ENCODE measurements around the gene SRP68. TPM values are rescaled to one million over a fixed set of nuclear protein-coding genes. Genes with fewer than 3 reads are reported as not detected.
A peak's percentile ranks its signal among the peaks of the same experiment; 100 is the strongest.

The SRP68 gene
- total RNA-seq, 1 experiment from 2014 or later, result 90.7 TPM

DNA sequence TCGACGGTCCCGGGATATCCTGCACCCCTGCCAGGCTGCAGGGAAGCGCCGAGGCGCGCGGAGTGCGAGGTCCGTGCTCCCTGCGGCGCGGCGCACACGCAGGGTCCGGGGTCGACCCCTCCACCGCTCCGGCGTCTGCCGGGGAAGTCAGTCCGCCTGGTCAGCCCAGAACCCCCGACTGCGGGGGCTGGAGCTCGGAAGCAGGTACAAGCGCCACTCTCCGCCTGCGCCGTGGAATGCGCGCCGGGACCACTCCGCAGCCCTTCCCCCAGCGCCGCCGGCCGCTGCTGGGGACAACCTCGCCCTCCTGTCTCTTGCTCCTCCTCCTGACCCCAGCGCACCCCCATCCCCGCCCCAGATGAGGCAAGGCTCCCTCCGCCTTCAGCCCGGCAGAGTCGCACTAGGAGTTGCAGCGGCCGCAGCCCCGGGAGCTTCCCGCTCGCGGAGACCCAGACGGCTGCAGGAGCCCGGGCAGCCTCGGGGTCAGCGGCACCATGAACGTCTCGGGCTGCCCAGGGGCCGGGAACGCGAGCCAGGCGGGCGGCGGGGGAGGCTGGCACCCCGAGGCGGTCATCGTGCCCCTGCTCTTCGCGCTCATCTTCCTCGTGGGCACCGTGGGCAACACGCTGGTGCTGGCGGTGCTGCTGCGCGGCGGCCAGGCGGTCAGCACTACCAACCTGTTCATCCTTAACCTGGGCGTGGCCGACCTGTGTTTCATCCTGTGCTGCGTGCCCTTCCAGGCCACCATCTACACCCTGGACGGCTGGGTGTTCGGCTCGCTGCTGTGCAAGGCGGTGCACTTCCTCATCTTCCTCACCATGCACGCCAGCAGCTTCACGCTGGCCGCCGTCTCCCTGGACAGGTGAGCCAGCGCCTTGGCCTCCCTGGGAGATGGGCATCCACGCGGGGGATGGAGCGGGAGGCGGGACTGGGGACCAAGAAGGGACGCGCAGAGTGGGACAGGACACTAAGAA, 2.4 kb upstream of the SRP68 start, which contains the start of gene GALR2:
Gene GALR2 (plus strand): TSS at position 392 of the 974 bp plus-strand sequence. CDS start 103 bp downstream, at position 495.
- Mint-ChIP-seq H3K27me3 (ENCODE audit: low read depth) (peaks cover 64% of the 10 kb centered on the region), H3K27ac (no peak within 1 kb of the TSS), H3K4me1 (peaks cover 43% of the 10 kb centered on the region), H3K9me3 (no peaks in the 10 kb centered on the region), H3K36me3 (no peaks in the 10 kb centered on the region), H3K4me3 (peak within 1 kb of the TSS; percentile 86)
- ChIA-PET CTCF (interaction anchor here (0.8 to 4.9 kb wide), 19 partner anchors 9 to 228 kb away, joined by 3 to 43 read pairs (median 4); partner anchors contain the start of genes CDK3, FBF1 and TRIM65), POLR2A (interaction anchor here (0.5 kb wide), 1 partner anchor 96 kb away, joined by 3 read pairs; no protein-coding TSS in a partner anchor)
- ATAC-seq, result peak; percentile 34
- peak; percentile 75 for DNase-seq (ENCODE audit: low spot score)
- no peak for TF ChIP-seq ZNF219 (CRISPR knock-in tag; IDR thresholded peaks at IDR 0.05; ENCODE audit: borderline replicate concordance)
- TF ChIP-seq, protein P1, sequence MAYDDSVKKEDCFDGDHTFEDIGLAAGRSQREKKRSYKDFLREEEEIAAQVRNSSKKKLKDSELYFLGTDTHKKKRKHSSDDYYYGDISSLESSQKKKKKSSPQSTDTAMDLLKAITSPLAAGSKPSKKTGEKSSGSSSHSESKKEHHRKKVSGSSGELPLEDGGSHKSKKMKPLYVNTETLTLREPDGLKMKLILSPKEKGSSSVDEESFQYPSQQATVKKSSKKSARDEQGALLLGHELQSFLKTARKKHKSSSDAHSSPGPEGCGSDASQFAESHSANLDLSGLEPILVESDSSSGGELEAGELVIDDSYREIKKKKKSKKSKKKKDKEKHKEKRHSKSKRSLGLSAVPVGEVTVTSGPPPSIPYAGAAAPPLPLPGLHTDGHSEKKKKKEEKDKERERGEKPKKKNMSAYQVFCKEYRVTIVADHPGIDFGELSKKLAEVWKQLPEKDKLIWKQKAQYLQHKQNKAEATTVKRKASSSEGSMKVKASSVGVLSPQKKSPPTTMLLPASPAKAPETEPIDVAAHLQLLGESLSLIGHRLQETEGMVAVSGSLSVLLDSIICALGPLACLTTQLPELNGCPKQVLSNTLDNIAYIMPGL (CRISPR knock-in tag; IDR thresholded peaks at IDR 0.05), result peak; percentile 39; the same call in 1 of the 2 replicates
- no peak for TF ChIP-seq ZNF263 (CRISPR knock-in tag; IDR thresholded peaks at IDR 0.05; ENCODE audit: low read depth)
- 0 out of 2 replicates have a peak, but pooled peaks have one; percentile 6 for TF ChIP-seq MYBL2 (CRISPR knock-in tag; IDR thresholded peaks at IDR 0.05)
- TF ChIP-seq, protein P2, sequence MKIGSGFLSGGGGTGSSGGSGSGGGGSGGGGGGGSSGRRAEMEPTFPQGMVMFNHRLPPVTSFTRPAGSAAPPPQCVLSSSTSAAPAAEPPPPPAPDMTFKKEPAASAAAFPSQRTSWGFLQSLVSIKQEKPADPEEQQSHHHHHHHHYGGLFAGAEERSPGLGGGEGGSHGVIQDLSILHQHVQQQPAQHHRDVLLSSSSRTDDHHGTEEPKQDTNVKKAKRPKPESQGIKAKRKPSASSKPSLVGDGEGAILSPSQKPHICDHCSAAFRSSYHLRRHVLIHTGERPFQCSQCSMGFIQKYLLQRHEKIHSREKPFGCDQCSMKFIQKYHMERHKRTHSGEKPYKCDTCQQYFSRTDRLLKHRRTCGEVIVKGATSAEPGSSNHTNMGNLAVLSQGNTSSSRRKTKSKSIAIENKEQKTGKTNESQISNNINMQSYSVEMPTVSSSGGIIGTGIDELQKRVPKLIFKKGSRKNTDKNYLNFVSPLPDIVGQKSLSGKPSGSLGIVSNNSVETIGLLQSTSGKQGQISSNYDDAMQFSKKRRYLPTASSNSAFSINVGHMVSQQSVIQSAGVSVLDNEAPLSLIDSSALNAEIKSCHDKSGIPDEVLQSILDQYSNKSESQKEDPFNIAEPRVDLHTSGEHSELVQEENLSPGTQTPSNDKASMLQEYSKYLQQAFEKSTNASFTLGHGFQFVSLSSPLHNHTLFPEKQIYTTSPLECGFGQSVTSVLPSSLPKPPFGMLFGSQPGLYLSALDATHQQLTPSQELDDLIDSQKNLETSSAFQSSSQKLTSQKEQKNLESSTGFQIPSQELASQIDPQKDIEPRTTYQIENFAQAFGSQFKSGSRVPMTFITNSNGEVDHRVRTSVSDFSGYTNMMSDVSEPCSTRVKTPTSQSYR (CRISPR knock-in tag; IDR thresholded peaks at IDR 0.05), result peak; percentile 68; the same call in 1 of the 2 replicates
- peak; percentile 46; the same call in 1 of the 2 replicates for TF ChIP-seq FOXK1 (CRISPR knock-in tag; IDR thresholded peaks at IDR 0.05)
- TF ChIP-seq RORB (CRISPR knock-in tag; IDR thresholded peaks at IDR 0.05), result no peak
- no peak for TF ChIP-seq KAT7 (CRISPR knock-in tag; IDR thresholded peaks at IDR 0.05; ENCODE audit: borderline replicate concordance)
- TF ChIP-seq, protein P3, sequence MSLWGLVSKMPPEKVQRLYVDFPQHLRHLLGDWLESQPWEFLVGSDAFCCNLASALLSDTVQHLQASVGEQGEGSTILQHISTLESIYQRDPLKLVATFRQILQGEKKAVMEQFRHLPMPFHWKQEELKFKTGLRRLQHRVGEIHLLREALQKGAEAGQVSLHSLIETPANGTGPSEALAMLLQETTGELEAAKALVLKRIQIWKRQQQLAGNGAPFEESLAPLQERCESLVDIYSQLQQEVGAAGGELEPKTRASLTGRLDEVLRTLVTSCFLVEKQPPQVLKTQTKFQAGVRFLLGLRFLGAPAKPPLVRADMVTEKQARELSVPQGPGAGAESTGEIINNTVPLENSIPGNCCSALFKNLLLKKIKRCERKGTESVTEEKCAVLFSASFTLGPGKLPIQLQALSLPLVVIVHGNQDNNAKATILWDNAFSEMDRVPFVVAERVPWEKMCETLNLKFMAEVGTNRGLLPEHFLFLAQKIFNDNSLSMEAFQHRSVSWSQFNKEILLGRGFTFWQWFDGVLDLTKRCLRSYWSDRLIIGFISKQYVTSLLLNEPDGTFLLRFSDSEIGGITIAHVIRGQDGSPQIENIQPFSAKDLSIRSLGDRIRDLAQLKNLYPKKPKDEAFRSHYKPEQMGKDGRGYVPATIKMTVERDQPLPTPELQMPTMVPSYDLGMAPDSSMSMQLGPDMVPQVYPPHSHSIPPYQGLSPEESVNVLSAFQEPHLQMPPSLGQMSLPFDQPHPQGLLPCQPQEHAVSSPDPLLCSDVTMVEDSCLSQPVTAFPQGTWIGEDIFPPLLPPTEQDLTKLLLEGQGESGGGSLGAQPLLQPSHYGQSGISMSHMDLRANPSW (CRISPR knock-in tag; conservative IDR thresholded peaks at IDR 0.05; ENCODE audit: low read depth), result no peak
- TF ChIP-seq, protein P4, sequence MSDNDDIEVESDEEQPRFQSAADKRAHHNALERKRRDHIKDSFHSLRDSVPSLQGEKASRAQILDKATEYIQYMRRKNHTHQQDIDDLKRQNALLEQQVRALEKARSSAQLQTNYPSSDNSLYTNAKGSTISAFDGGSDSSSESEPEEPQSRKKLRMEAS (CRISPR knock-in tag; IDR thresholded peaks at IDR 0.05), result peak; percentile 53; the same call in 1 of the 2 replicates
- peak; percentile 34; the same call in 1 of the 2 replicates for TF ChIP-seq FOXP1 (CRISPR knock-in tag; IDR thresholded peaks at IDR 0.05; ENCODE audit: borderline replicate concordance)
- TF ChIP-seq SP1 (CRISPR knock-in tag; conservative IDR thresholded peaks at IDR 0.05), result peak; percentile 28; the same call in 1 of the 2 replicates
- no peak for TF ChIP-seq GTF2I (CRISPR knock-in tag; conservative IDR thresholded peaks at IDR 0.05)
- no peak for TF ChIP-seq ZNF232 (CRISPR knock-in tag; IDR thresholded peaks at IDR 0.05)
- TF ChIP-seq ZNF416 (CRISPR knock-in tag; IDR thresholded peaks at IDR 0.05), result no peak
- TF ChIP-seq, protein P5, sequence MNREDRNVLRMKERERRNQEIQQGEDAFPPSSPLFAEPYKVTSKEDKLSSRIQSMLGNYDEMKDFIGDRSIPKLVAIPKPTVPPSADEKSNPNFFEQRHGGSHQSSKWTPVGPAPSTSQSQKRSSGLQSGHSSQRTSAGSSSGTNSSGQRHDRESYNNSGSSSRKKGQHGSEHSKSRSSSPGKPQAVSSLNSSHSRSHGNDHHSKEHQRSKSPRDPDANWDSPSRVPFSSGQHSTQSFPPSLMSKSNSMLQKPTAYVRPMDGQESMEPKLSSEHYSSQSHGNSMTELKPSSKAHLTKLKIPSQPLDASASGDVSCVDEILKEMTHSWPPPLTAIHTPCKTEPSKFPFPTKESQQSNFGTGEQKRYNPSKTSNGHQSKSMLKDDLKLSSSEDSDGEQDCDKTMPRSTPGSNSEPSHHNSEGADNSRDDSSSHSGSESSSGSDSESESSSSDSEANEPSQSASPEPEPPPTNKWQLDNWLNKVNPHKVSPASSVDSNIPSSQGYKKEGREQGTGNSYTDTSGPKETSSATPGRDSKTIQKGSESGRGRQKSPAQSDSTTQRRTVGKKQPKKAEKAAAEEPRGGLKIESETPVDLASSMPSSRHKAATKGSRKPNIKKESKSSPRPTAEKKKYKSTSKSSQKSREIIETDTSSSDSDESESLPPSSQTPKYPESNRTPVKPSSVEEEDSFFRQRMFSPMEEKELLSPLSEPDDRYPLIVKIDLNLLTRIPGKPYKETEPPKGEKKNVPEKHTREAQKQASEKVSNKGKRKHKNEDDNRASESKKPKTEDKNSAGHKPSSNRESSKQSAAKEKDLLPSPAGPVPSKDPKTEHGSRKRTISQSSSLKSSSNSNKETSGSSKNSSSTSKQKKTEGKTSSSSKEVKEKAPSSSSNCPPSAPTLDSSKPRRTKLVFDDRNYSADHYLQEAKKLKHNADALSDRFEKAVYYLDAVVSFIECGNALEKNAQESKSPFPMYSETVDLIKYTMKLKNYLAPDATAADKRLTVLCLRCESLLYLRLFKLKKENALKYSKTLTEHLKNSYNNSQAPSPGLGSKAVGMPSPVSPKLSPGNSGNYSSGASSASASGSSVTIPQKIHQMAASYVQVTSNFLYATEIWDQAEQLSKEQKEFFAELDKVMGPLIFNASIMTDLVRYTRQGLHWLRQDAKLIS (CRISPR knock-in tag; IDR thresholded peaks at IDR 0.05; ENCODE audit: borderline replicate concordance), result no peak
